Heart left ventricle (tissue), 16 donors: Measurements from ENCODE around the gene REV3L. TPM values are rescaled to one million over a fixed set of nuclear protein-coding genes. Genes with fewer than 3 reads are reported as not detected.

ENCODE experiments used
- ATAC-seq, 4 donors: fragments of 200-7000 bp; cut with Tn5 transposase; one replicate each; pipeline ENCODE4 v1.9.1; 2020 to 2022; ENCODE audit warnings: moderate library complexity in 4 of 4, mild to moderate bottlenecking in 3 of 4, moderate number of reproducible peaks in 1 of 4
- DNase-seq, 5 donors: peaks; one replicate each; pipeline ENCODE4 v3.0.0-alpha.2; 2020
- H3K27ac ChIP-seq, 12 donors: fragments of 200-600 bp; sonication (generic) in 4 of 12; one replicate each; pipeline versions ENCODE4 v1.5.0 to v1.8.0; 2016 to 2022; ENCODE audit warnings: mild to moderate bottlenecking in 2 of 12
- H3K27me3 ChIP-seq, 9 donors: fragments of 200-600 bp; sonication (generic) in 2 of 9; one replicate each; pipeline versions ENCODE4 v1.5.1 to v1.8.0; 2016 to 2022; ENCODE audit warnings: mild to moderate bottlenecking in 3 of 9
- H3K36me3 ChIP-seq, 9 donors: fragments of 200-600 bp; sonication (generic) in 2 of 9; one replicate each; pipeline versions ENCODE4 v1.5.0 to v1.8.0; 2018 to 2022; ENCODE audit warnings: mild to moderate bottlenecking in 2 of 9
- H3K4me1 ChIP-seq, 12 donors: fragments of 200-600 bp; sonication (generic) in 4 of 12; one replicate each; pipeline versions ENCODE4 v1.5.0 to v1.8.0; 2016 to 2022; ENCODE audit warnings: mild to moderate bottlenecking in 3 of 12
- H3K4me3 ChIP-seq, 12 donors: fragments of 200-600 bp; sonication (generic) in 4 of 12; one replicate each; pipeline versions ENCODE4 v1.5.0 to v1.8.0; 2017 to 2022; ENCODE audit warnings: mild to moderate bottlenecking in 9 of 12, moderate library complexity in 4 of 12
- H3K9me3 ChIP-seq, 12 donors: fragments of 200-600 bp; sonication (generic) in 4 of 12; one replicate each; pipeline versions ENCODE4 v1.5.0 to v1.8.0; 2016 to 2022; ENCODE audit warnings: mild to moderate bottlenecking in 1 of 12
- CTCF ChIP-seq, 12 donors: fragments of 200-600 bp; sonication (generic) in 4 of 12; IDR thresholded peaks; one replicate each; pipeline versions ENCODE4 v1.5.0 to v1.8.0; 2018 to 2022; ENCODE audit warnings: antibody characterized with exemption in 12 of 12, mild to moderate bottlenecking in 5 of 12
- POLR2A ChIP-seq, 2 donors: fragments of 450-650 bp; IDR thresholded peaks; one replicate each; pipeline ENCODE4 v1.6.1; 2017; ENCODE audit warnings: antibody characterized with exemption in 2 of 2, mild to moderate bottlenecking in 2 of 2, moderate library complexity in 2 of 2
- WGBS, 4 donors: extraction: QIAGEN DNeasy Blood & Tissue Kit in 2 of 4; methylation state at CpG; one replicate each; pipeline versions ENCODE4 v1.1.5 to v1.1.7; 2013 to 2018; 5-methylcytosine and 5-hydroxymethylcytosine counted together
- intact Hi-C, 10 donors: fragments of 100-400 bp; cut with DNase I; formaldehyde crosslinking; loops; one replicate each; pipeline versions ENCODE4 v1.11.1 to v1.14.2; 2022
- polyA plus RNA-seq, 2 donors: library from polyadenylated mRNA; stranded (reverse); fragments of 200-250 nt; gene quantifications; one replicate each; pipeline ENCODE4 v1.2.3, GENCODE V29; 2013
- total RNA-seq, 9 donors: library from RNA; depleted of rRNA in 2 of 9; stranded (reverse); fragments of >200 nt in 2 of 9; fragmentation: NEBNext Ultra II Directional in 3 of 9; extraction: Animal tissue kit (Norgen Biotek cat#: 25700) in 3 of 9; gene quantifications; one replicate each; pipeline versions ENCODE4 v1.1.0 to v1.2.4, GENCODE V29; 2016 to 2023
- donor health status: ischemic (EF 13 %, LVEDD 7.1; RV severe dilation, severe dysfunction).
- donor health status: healthy with polysubstance abuse.
- donor health status: DM: no; HTN: yes; CAD: no.
- donor health status: DM: no; HTN: no; CAD: no.
- donor health status: ischemic (EF 25% LVEDD 6.9; RV normal size, moderate dysfunction).
- donor health status: ischemic (EF 25% LVEDD 5.7; RV mildly dilated, moderate dysfunction).
- donor health status: healthy.
- donor health status: DM: yes; HTN: yes; CAD: no.
- donor health status: ischemic (EF 35%, LVEDD 5.7; RV mildly dilated, moderate dysfunction).
- donor health status: nonischemic (EF 11% LVEDD 7.7; RV severe dilation, severe dysfunction).
- donor health status: DM: yes; HTN: yes; CAD: no.
- donor health status: PGD.
- donor health status: ischemic (EF 29% LVEDD 5.4; RV normal size, mild dysfunction).
- donor health status: nonischemic (EF 23%, LVEDD 6.1; RV moderate dilation, normal function).

Gene REV3L
- total and polyA plus RNA-seq, 11 donors: 6.1 to 20.0 (median 13.0) TPM

- TF ChIP-seq CTCF (IDR thresholded peaks at IDR 0.05) (no peak), POLR2A (IDR thresholded peaks at IDR 0.05) (no peak)
- H3K4me1 ChIP-seq: peaks cover 0 to 6% (median 0%) of the 10 kb centered on the region in 12 donors
- no peaks in the 10 kb centered on the region for H3K36me3 ChIP-seq
- no peak for ATAC-seq
- no peak overlapping the region for H3K4me3 ChIP-seq
- H3K27me3 ChIP-seq: no peaks in the 10 kb centered on the region
- DNase-seq: no peak
- intact Hi-C loops: no loop called here
- WGBS, 4 donors: 84 to 96% (median 93%) methylated on average over 1 of the region's 1 CpG
- peak overlapping the region in 1 of 12 donors; percentile 2 for H3K27ac ChIP-seq
- peaks cover 0 to 7% (median 0%) of the 10 kb centered on the region in 12 donors for H3K9me3 ChIP-seq
Measured at GRCh38 chr6:111503194-111503593, 20.2 kb upstream of the REV3L start.

- 96 to 99% (median 98%) methylated on average over 2 of the region's 2 CpGs for WGBS, 4 donors
- Histone ChIP-seq H3K27me3 (no peaks in the 10 kb centered on the region), H3K36me3 (no peaks in the 10 kb centered on the region), H3K4me3 (no peak overlapping the region), H3K9me3 (peaks cover 0 to 7% (median 0%) of the 10 kb centered on the region in 12 donors), H3K27ac (no peak overlapping the region), H3K4me1 (peaks cover 0 to 9% (median 0%) of the 10 kb centered on the region in 12 donors)
- DNase-seq (no peak), ATAC-seq (no peak)
- TF ChIP-seq POLR2A (IDR thresholded peaks at IDR 0.05) (no peak), CTCF (IDR thresholded peaks at IDR 0.05) (no peak)
- intact Hi-C loops: no loop called here
Measured at GRCh38 chr6:111502154-111502553, 19.1 kb upstream of the REV3L start.

- no peak for DNase-seq
- no peaks in the 10 kb centered on the region for H3K36me3 ChIP-seq
- WGBS, 4 donors: 91 to 95% (median 94%) methylated on average over 2 of the region's 2 CpGs
- intact Hi-C loops: loop anchor here in 1 of 10 donors (5.0 kb wide), 1 partner anchor 38 kb away; no protein-coding TSS in a partner anchor
- H3K27ac ChIP-seq: no peak overlapping the region
- H3K9me3 ChIP-seq: no peaks in the 10 kb centered on the region
- no peak overlapping the region for H3K4me3 ChIP-seq
- ATAC-seq: no peak
- no peak for TF ChIP-seq CTCF (IDR thresholded peaks at IDR 0.05)
- no peak for TF ChIP-seq POLR2A (IDR thresholded peaks at IDR 0.05)
- H3K4me1 ChIP-seq: peaks cover 0 to 35% (median 12%) of the 10 kb centered on the region in 12 donors
- no peaks in the 10 kb centered on the region for H3K27me3 ChIP-seq
Measured at GRCh38 chr6:111499269-111499793, 16.3 kb upstream of the REV3L start.

- Histone ChIP-seq H3K4me1 (peaks cover 0 to 30% (median 12%) of the 10 kb centered on the region in 12 donors), H3K27me3 (no peaks in the 10 kb centered on the region), H3K4me3 (no peak overlapping the region), H3K27ac (peak overlapping the region in 3 of 12 donors; percentile 2 to 15 (median 4)), H3K9me3 (no peaks in the 10 kb centered on the region), H3K36me3 (no peaks in the 10 kb centered on the region)
- no peak for DNase-seq
- no peak for TF ChIP-seq CTCF (IDR thresholded peaks at IDR 0.05)
- TF ChIP-seq POLR2A (IDR thresholded peaks at IDR 0.05): no peak
- WGBS, 4 donors: 86 to 96% (median 93%) methylated on average over 2 of the region's 2 CpGs
- no peak for ATAC-seq
- intact Hi-C loops: loop anchor here in 1 of 10 donors (5.0 kb wide), 1 partner anchor 42 kb away; no protein-coding TSS in a partner anchor
Measured at GRCh38 chr6:111494951-111495635, 12.1 kb upstream of the REV3L start.
